ENCODE data around the gene ATP8A1.

- TF ChIP-seq POLR2A (IDR thresholded peaks at IDR 0.05) (no peak), CTCF (IDR thresholded peaks at IDR 0.05) (no peak)
Observed at GRCh38 chr4:42395595-42395994, 261.3 kb downstream of the ATP8A1 start.

Measured in adrenal gland (tissue), 5 donors.